HepG2 (cell line): Measurements from ENCODE around the gene STMN3. TPM values are rescaled to one million over a fixed set of nuclear protein-coding genes. Genes with fewer than 3 reads are reported as not detected.
A peak's percentile ranks its signal among the peaks of the same experiment; 100 is the strongest.

ENCODE experiments used
- BCL6 ChIP-seq: IDR thresholded peaks from 2 replicates; pipeline ENCODE4 v1.6.1; 2016; ENCODE audit warnings: missing genetic modification reagents, missing compliant biosample characterization
- CTCF ChIP-seq: sonication (generic); formaldehyde crosslinking; IDR thresholded peaks from 2 replicates; pipeline ENCODE4 v1.5.0; 2020; ENCODE audit warnings: mild to moderate bottlenecking, missing genetic modification reagents, moderate library complexity
- MAX ChIP-seq: IDR thresholded peaks from 2 replicates; pipeline ENCODE4 v1.6.1; 2012; ENCODE audit warnings: inconsistent platforms
- MEF2D ChIP-seq: sonication (generic); formaldehyde crosslinking; IDR thresholded peaks from 2 replicates; pipeline ENCODE4 v1.5.1; 2020; ENCODE audit warnings: mild to moderate bottlenecking, missing genetic modification reagents
- MXD1 ChIP-seq: sonication (generic); formaldehyde crosslinking; IDR thresholded peaks from 2 replicates; pipeline ENCODE4 v1.4.0; 2020; ENCODE audit warnings: mild to moderate bottlenecking, missing genetic modification reagents
- MYC ChIP-seq: sonication (generic); formaldehyde crosslinking; IDR thresholded peaks from 2 replicates; pipeline ENCODE4 v1.9.0; 2021; ENCODE audit warnings: missing genetic modification reagents, borderline replicate concordance
- SMC3 ChIP-seq: IDR thresholded peaks from 2 replicates; pipeline ENCODE4 v1.6.1; 2011; ENCODE audit warnings: low read length, improper control_type of control experiment
- SP1 ChIP-seq, 2 experiments: fragments of 450-650 bp in 1 of 2; sonication (generic) in 1 of 2; formaldehyde crosslinking in 1 of 2; IDR thresholded peaks; 2 replicates each; pipeline versions ENCODE4 v1.4.0 to v1.6.1; 2016 to 2020; ENCODE audit warnings: missing genetic modification reagents in 1 of 2
- ZFP1 ChIP-seq: IDR thresholded peaks from 2 replicates; pipeline ENCODE4 v1.6.1; 2016
- ZNF143 ChIP-seq: sonication (generic); formaldehyde crosslinking; IDR thresholded peaks from 2 replicates; pipeline ENCODE4 v1.4.0; 2020; ENCODE audit warnings: missing genetic modification reagents
- ZNF160 ChIP-seq: sonication (generic); formaldehyde crosslinking; IDR thresholded peaks from 2 replicates; pipeline ENCODE4 v1.8.0; 2022; ENCODE audit warnings: mild to moderate bottlenecking, inconsistent platforms, missing genetic modification reagents
- ZNF225 ChIP-seq: sonication (generic); formaldehyde crosslinking; IDR thresholded peaks from 2 replicates; pipeline ENCODE4 v1.4.0; 2020; ENCODE audit warnings: mild to moderate bottlenecking, missing genetic modification reagents
- ZNF546 ChIP-seq: sonication (generic); formaldehyde crosslinking; conservative IDR thresholded peaks from 2 replicates; pipeline ENCODE4 v1.8.1; 2023; ENCODE audit warnings: mild to moderate bottlenecking, missing genetic modification reagents
- ZNF550 ChIP-seq: sonication (generic); formaldehyde crosslinking; IDR thresholded peaks from 2 replicates; pipeline ENCODE4 v1.4.0; 2020; ENCODE audit warnings: mild to moderate bottlenecking, missing genetic modification reagents, borderline replicate concordance
- ZNF713 ChIP-seq: sonication (generic); formaldehyde crosslinking; IDR thresholded peaks from 2 replicates; pipeline ENCODE4 v1.4.0; 2020; ENCODE audit warnings: mild to moderate bottlenecking, missing genetic modification reagents
- ZNF749 ChIP-seq: sonication (generic); formaldehyde crosslinking; IDR thresholded peaks from 2 replicates; pipeline ENCODE4 v1.8.0; 2022; ENCODE audit warnings: mild to moderate bottlenecking, missing genetic modification reagents, moderate library complexity, borderline replicate concordance
- polyA plus RNA-seq, 8 experiments: library from polyadenylated mRNA; depleted of rRNA in 3 of 8; stranded (reverse) in 7 of 8; unstranded in 1 of 8; fragments of >200 nt; fragmentation: Illumina TruSeq in 4 of 8; extraction: Trizol in 4 of 8; gene quantifications; 2 replicates each; pipeline versions ENCODE4 v1.2.1 to v1.2.3, GENCODE V29; 2011 to 2016; ENCODE audit warnings: low read depth in 4 of 8, missing spikeins in 1 of 8, mixed read lengths in 1 of 8; ENCODE audit not compliant: insufficient read depth in 1 of 8
- total RNA-seq, 5 experiments: library from RNA; depleted of rRNA; stranded (reverse); fragments of >200 nt; fragmentation: Illumina TruSeq; extraction: Trizol; gene quantifications; 2 replicates each; pipeline ENCODE4 v1.2.3, GENCODE V29; 2016; ENCODE audit warnings: low read depth in 1 of 5
- TF ChIP-seq, protein P1 (sequence below): sonication (generic); formaldehyde crosslinking; IDR thresholded peaks from 2 replicates; pipeline ENCODE4 v1.5.0; 2020; ENCODE audit warnings: mild to moderate bottlenecking, missing genetic modification reagents
- TF ChIP-seq, protein P2 (sequence below): sonication (generic); formaldehyde crosslinking; IDR thresholded peaks from 2 replicates; pipeline ENCODE4 v1.4.0; 2020; ENCODE audit warnings: mild to moderate bottlenecking, missing genetic modification reagents
- TF ChIP-seq, protein P3 (sequence below): IDR thresholded peaks from 2 replicates; pipeline ENCODE4 v1.6.1; 2016

STMN3 gene
- total and polyA plus RNA-seq, 2 of the 13 experiments (the other 11 are each of a cell fraction or from before 2014, with no cell fraction given), result 21.0 to 48.3 TPM

GRCh38 chr20:63696628-63697356, 43.6 kb upstream of the STMN3 start, which contains the start of gene TNFRSF6B (continued):
- TF ChIP-seq, protein P1, sequence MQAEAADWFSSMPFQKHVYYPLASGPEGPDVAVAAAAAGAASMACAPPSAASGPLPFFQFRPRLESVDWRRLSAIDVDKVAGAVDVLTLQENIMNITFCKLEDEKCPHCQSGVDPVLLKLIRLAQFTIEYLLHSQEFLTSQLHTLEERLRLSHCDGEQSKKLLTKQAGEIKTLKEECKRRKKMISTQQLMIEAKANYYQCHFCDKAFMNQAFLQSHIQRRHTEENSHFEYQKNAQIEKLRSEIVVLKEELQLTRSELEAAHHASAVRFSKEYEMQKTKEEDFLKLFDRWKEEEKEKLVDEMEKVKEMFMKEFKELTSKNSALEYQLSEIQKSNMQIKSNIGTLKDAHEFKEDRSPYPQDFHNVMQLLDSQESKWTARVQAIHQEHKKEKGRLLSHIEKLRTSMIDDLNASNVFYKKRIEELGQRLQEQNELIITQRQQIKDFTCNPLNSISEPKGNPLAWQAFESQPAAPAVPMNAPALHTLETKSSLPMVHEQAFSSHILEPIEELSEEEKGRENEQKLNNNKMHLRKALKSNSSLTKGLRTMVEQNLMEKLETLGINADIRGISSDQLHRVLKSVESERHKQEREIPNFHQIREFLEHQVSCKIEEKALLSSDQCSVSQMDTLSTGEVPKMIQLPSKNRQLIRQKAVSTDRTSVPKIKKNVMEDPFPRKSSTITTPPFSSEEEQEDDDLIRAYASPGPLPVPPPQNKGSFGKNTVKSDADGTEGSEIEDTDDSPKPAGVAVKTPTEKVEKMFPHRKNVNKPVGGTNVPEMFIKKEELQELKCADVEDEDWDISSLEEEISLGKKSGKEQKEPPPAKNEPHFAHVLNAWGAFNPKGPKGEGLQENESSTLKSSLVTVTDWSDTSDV, result 0 out of 2 replicates have a peak, but pooled peaks have one; percentile 13
- 0 out of 2 replicates have a peak, but pooled peaks have one; percentile 44 for TF ChIP-seq ZFP1 (CRISPR knock-in tag)
- peak; percentile 83 for TF ChIP-seq MXD1
- TF ChIP-seq ZNF160, result peak; percentile 79; the same call in 1 of the 2 replicates
- TF ChIP-seq MAX, result peak; percentile 51; the same call in 1 of the 2 replicates
- peak; percentile 65; the same call in 1 of the 2 replicates for TF ChIP-seq MEF2D (CRISPR knock-in tag)
- TF ChIP-seq ZNF749 (CRISPR knock-in tag), result peak; percentile 1
- TF ChIP-seq ZNF225 (CRISPR knock-in tag), result no peak; the same call in 1 of the 2 replicates
- 0 out of 2 replicates have a peak, but pooled peaks have one; percentile 6 for TF ChIP-seq ZNF546 (CRISPR knock-in tag)
- 0 out of 2 replicates have a peak, but pooled peaks have one; percentile 65 for TF ChIP-seq ZNF550 (CRISPR knock-in tag)
- no peak for TF ChIP-seq SMC3
- TF ChIP-seq, protein P2, sequence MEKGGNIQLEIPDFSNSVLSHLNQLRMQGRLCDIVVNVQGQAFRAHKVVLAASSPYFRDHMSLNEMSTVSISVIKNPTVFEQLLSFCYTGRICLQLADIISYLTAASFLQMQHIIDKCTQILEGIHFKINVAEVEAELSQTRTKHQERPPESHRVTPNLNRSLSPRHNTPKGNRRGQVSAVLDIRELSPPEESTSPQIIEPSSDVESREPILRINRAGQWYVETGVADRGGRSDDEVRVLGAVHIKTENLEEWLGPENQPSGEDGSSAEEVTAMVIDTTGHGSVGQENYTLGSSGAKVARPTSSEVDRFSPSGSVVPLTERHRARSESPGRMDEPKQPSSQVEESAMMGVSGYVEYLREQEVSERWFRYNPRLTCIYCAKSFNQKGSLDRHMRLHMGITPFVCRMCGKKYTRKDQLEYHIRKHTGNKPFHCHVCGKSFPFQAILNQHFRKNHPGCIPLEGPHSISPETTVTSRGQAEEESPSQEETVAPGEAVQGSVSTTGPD (CRISPR knock-in tag), result no peak
- TF ChIP-seq, protein P3, sequence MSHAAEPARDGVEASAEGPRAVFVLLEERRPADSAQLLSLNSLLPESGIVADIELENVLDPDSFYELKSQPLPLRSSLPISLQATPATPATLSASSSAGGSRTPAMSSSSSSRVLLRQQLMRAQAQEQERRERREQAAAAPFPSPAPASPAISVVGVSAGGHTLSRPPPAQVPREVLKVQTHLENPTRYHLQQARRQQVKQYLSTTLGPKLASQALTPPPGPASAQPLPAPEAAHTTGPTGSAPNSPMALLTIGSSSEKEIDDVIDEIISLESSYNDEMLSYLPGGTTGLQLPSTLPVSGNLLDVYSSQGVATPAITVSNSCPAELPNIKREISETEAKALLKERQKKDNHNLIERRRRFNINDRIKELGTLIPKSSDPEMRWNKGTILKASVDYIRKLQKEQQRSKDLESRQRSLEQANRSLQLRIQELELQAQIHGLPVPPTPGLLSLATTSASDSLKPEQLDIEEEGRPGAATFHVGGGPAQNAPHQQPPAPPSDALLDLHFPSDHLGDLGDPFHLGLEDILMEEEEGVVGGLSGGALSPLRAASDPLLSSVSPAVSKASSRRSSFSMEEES (CRISPR knock-in tag), result peak; percentile 35; the same call in 1 of the 2 replicates
- TF ChIP-seq MYC, result peak; percentile 39; the same call in 1 of the 2 replicates
- TF ChIP-seq ZNF713 (CRISPR knock-in tag), result peak; percentile 69; the same call in 1 of the 2 replicates
- no peak for TF ChIP-seq SP1 (IDR thresholded peaks at IDR 0.05)
- TF ChIP-seq SP1 (CRISPR knock-in tag; IDR thresholded peaks at IDR 0.05), result peak; percentile 42
- peak; percentile 5; the same call in 1 of the 2 replicates for TF ChIP-seq BCL6 (CRISPR knock-in tag)
- peak; percentile 35 for TF ChIP-seq CTCF (CRISPR knock-in tag)
- peak; percentile 43; the same call in 1 of the 2 replicates for TF ChIP-seq ZNF143 (CRISPR knock-in tag)
